Measurements from ENCODE around the gene BYSL. TPM values are rescaled to one million over a fixed set of nuclear protein-coding genes. Genes with fewer than 3 reads are reported as not detected.

The BYSL gene
- total and polyA plus RNA-seq, 4 donors = 5.4 to 11.6 (median 8.6) TPM

GRCh38 chr6:41877051-41877680 lies 44.1 kb upstream of the BYSL start:
- TF ChIP-seq EGR1 (IDR thresholded peaks at IDR 0.05; ENCODE audit: low read depth in 2 of 2) (no peak), REST (IDR thresholded peaks at IDR 0.05) (no peak), GABPA (IDR thresholded peaks at IDR 0.05 in 1 of 2, conservative IDR thresholded peaks at IDR 0.05 in 1 of 2) (no peak), MAX (IDR thresholded peaks at IDR 0.05) (no peak), JUND (IDR thresholded peaks at IDR 0.05) (no peak)
- Histone ChIP-seq H3K9ac (ENCODE audit: low read depth in 1 of 2, low read length in 2 of 2) (no peak overlapping the region), H3K36me3 (ENCODE audit: control insufficient read depth in 4 of 4, insufficient read depth in 3 of 4, low read depth in 1 of 4, low read length in 3 of 4) (peaks cover 0 to 1% (median 0%) of the 10 kb centered on the region in 4 donors), H3K4me1 (ENCODE audit: control insufficient read depth in 4 of 4, insufficient read depth in 4 of 4, low read length in 3 of 4) (no peaks in the 10 kb centered on the region), H3K4me3 (ENCODE audit: low read depth in 1 of 3, low read length in 3 of 3) (no peak overlapping the region), H3K27me3 (ENCODE audit: control insufficient read depth in 4 of 4, insufficient read depth in 4 of 4, low read length in 3 of 4) (no peaks in the 10 kb centered on the region), H3K9me3 (ENCODE audit: control insufficient read depth in 4 of 4, low read length in 3 of 4) (no peaks in the 10 kb centered on the region), H3K27ac (ENCODE audit: low read depth in 1 of 2, low read length in 2 of 2) (no peak overlapping the region)
- 93% methylated on average over 2 of the region's 2 CpGs for WGBS
- DNase-seq (ENCODE audit: low spot score) = no peak

GRCh38 chr6:41878246-41878645 lies 43.1 kb upstream of the BYSL start:
- H3K36me3 ChIP-seq (ENCODE audit: control insufficient read depth in 4 of 4, insufficient read depth in 3 of 4, low read depth in 1 of 4, low read length in 3 of 4) = peaks cover 0 to 1% (median 0%) of the 10 kb centered on the region in 4 donors
- no peak for DNase-seq (ENCODE audit: low spot score)
- no peak overlapping the region for H3K4me3 ChIP-seq (ENCODE audit: low read depth in 1 of 3, low read length in 3 of 3)
- H3K9ac ChIP-seq (ENCODE audit: low read depth in 1 of 2, low read length in 2 of 2) = no peak overlapping the region
- H3K4me1 ChIP-seq (ENCODE audit: control insufficient read depth in 4 of 4, insufficient read depth in 4 of 4, low read length in 3 of 4) = no peaks in the 10 kb centered on the region
- no peaks in the 10 kb centered on the region for H3K9me3 ChIP-seq (ENCODE audit: control insufficient read depth in 4 of 4, low read length in 3 of 4)
- TF ChIP-seq HNF4A (conservative IDR thresholded peaks at IDR 0.05) = no peak
- no peak for TF ChIP-seq HNF4G (IDR thresholded peaks at IDR 0.05)
- no peak overlapping the region for H3K27ac ChIP-seq (ENCODE audit: low read depth in 1 of 2, low read length in 2 of 2)
- H3K27me3 ChIP-seq (ENCODE audit: control insufficient read depth in 4 of 4, insufficient read depth in 4 of 4, low read length in 3 of 4) = no peaks in the 10 kb centered on the region
- WGBS = 96% methylated on average over 2 of the region's 2 CpGs

GRCh38 chr6:41878961-41879405 lies 42.3 kb upstream of the BYSL start:
- WGBS = 89% methylated on average over 5 of the region's 5 CpGs
- H3K36me3 ChIP-seq (ENCODE audit: control insufficient read depth in 4 of 4, insufficient read depth in 3 of 4, low read depth in 1 of 4, low read length in 3 of 4) = peaks cover 0 to 1% (median 0%) of the 10 kb centered on the region in 4 donors
- H3K27ac ChIP-seq (ENCODE audit: low read depth in 1 of 2, low read length in 2 of 2) = no peak overlapping the region
- no peak overlapping the region for H3K9ac ChIP-seq (ENCODE audit: low read depth in 1 of 2, low read length in 2 of 2)
- H3K4me1 ChIP-seq (ENCODE audit: control insufficient read depth in 4 of 4, insufficient read depth in 4 of 4, low read length in 3 of 4) = no peaks in the 10 kb centered on the region
- TF ChIP-seq FOXA1 (IDR thresholded peaks at IDR 0.05) = no peak
- TF ChIP-seq YY1 (IDR thresholded peaks at IDR 0.05) = no peak
- TF ChIP-seq GABPA (IDR thresholded peaks at IDR 0.05 in 1 of 2, conservative IDR thresholded peaks at IDR 0.05 in 1 of 2) = no peak
- TF ChIP-seq ZBTB33 (IDR thresholded peaks at IDR 0.05) = no peak
- no peak for TF ChIP-seq MAX (IDR thresholded peaks at IDR 0.05)
- no peak for DNase-seq (ENCODE audit: low spot score)
- H3K9me3 ChIP-seq (ENCODE audit: control insufficient read depth in 4 of 4, low read length in 3 of 4) = no peaks in the 10 kb centered on the region
- H3K4me3 ChIP-seq (ENCODE audit: low read depth in 1 of 3, low read length in 3 of 3) = no peak overlapping the region
- H3K27me3 ChIP-seq (ENCODE audit: control insufficient read depth in 4 of 4, insufficient read depth in 4 of 4, low read length in 3 of 4) = no peaks in the 10 kb centered on the region

Data from liver (tissue), 9 donors.